IMR-90 (cell line): ENCODE data around the gene RBFOX1.

Experiments
- CEBPB ChIP-seq: IDR thresholded peaks from 2 replicates; pipeline ENCODE4 v1.6.1; 2012; ENCODE audit warnings: low read depth, low read length, improper control_type of control experiment
- CHD1 ChIP-seq: IDR thresholded peaks from 2 replicates; pipeline ENCODE4 v1.6.1; 2012; ENCODE audit warnings: low read depth, low read length, improper control_type of control experiment
- CTCF ChIP-seq: conservative IDR thresholded peaks from 2 replicates; pipeline ENCODE4 v1.5.1; 2012; ENCODE audit warnings: mild to moderate bottlenecking, low read depth, low read length, improper control_type of control experiment
- ELK1 ChIP-seq: fragments of 150-350 bp; IDR thresholded peaks from 2 replicates; pipeline ENCODE4 v1.6.1; 2016; ENCODE audit warnings: low read depth, mild to moderate bottlenecking, low read length, moderate library complexity, borderline replicate concordance
- MXI1 ChIP-seq: IDR thresholded peaks from 2 replicates; pipeline ENCODE4 v1.6.1; 2012; ENCODE audit warnings: low read depth, mild to moderate bottlenecking, low read length, moderate library complexity, borderline replicate concordance

GRCh38 chr16:7421578-7421977 lies 88.9 kb downstream of the RBFOX1 start:
- no peak for TF ChIP-seq CTCF
- TF ChIP-seq CHD1 = no peak
- TF ChIP-seq MXI1 = no peak
- no peak for TF ChIP-seq ELK1
- no peak for TF ChIP-seq CEBPB
